ENCODE data around the gene NPEPL1.

NPEPL1 gene

GRCh38 chr20:58659841-58660240 is 32.8 kb upstream of the NPEPL1 start:
- no peaks in the 10 kb centered on the region for H3K9me3 ChIP-seq (ENCODE audit: control insufficient read depth, low read length)
- H3K36me3 ChIP-seq (ENCODE audit: control insufficient read depth, insufficient read depth, low read length, severe bottlenecking), result peaks cover 38% of the 10 kb centered on the region
- H3K27me3 ChIP-seq (replicated peaks; ENCODE audit: control insufficient read depth, insufficient read depth, low read length), result no peaks in the 10 kb centered on the region
- no peak for DNase-seq (ENCODE audit: low read depth)
- no peak overlapping the region for H3K4me3 ChIP-seq (ENCODE audit: low read length)
- no peak overlapping the region for H3K9ac ChIP-seq (ENCODE audit: low read length)
- peaks cover 35% of the 10 kb centered on the region for H3K4me1 ChIP-seq (ENCODE audit: control insufficient read depth, insufficient read depth, low read length)

- DNase-seq (ENCODE audit: low read depth), result no peak
- Histone ChIP-seq H3K4me1 (ENCODE audit: control insufficient read depth, insufficient read depth, low read length) (peaks cover 23% of the 10 kb centered on the region), H3K9ac (ENCODE audit: low read length) (no peak overlapping the region), H3K4me3 (ENCODE audit: low read length) (no peak overlapping the region), H3K9me3 (ENCODE audit: control insufficient read depth, low read length) (no peaks in the 10 kb centered on the region), H3K36me3 (ENCODE audit: control insufficient read depth, insufficient read depth, low read length, severe bottlenecking) (peaks cover 38% of the 10 kb centered on the region), H3K27me3 (replicated peaks; ENCODE audit: control insufficient read depth, insufficient read depth, low read length) (no peaks in the 10 kb centered on the region)
Measured at GRCh38 chr20:58660855-58661597, 31.6 kb upstream of the NPEPL1 start.

- Histone ChIP-seq H3K27me3 (replicated peaks; ENCODE audit: control insufficient read depth, insufficient read depth, low read length) (no peaks in the 10 kb centered on the region), H3K36me3 (ENCODE audit: control insufficient read depth, insufficient read depth, low read length, severe bottlenecking) (peaks cover 41% of the 10 kb centered on the region), H3K4me1 (ENCODE audit: control insufficient read depth, insufficient read depth, low read length) (peaks cover 19% of the 10 kb centered on the region), H3K9me3 (ENCODE audit: control insufficient read depth, low read length) (no peaks in the 10 kb centered on the region), H3K9ac (ENCODE audit: low read length) (peak overlapping the region; percentile 50), H3K4me3 (ENCODE audit: low read length) (no peak overlapping the region)
- DNase-seq (ENCODE audit: low read depth), result no peak
Measured at GRCh38 chr20:58661598-58662473, 30.8 kb upstream of the NPEPL1 start.

- H3K4me3 ChIP-seq (ENCODE audit: low read length), result no peak overlapping the region
- peaks cover 62% of the 10 kb centered on the region for H3K36me3 ChIP-seq (ENCODE audit: control insufficient read depth, insufficient read depth, low read length, severe bottlenecking)
- peaks cover 2% of the 10 kb centered on the region for H3K4me1 ChIP-seq (ENCODE audit: control insufficient read depth, insufficient read depth, low read length)
Measured at GRCh38 chr20:58664331-58664730, 28.3 kb upstream of the NPEPL1 start.

GRCh38 chr20:58664883-58665282 is 27.7 kb upstream of the NPEPL1 start:
- Histone ChIP-seq H3K4me1 (ENCODE audit: control insufficient read depth, insufficient read depth, low read length) (peaks cover 7% of the 10 kb centered on the region), H3K36me3 (ENCODE audit: control insufficient read depth, insufficient read depth, low read length, severe bottlenecking) (peaks cover 66% of the 10 kb centered on the region), H3K4me3 (ENCODE audit: low read length) (no peak overlapping the region), H3K9me3 (ENCODE audit: control insufficient read depth, low read length) (no peaks in the 10 kb centered on the region), H3K9ac (ENCODE audit: low read length) (no peak overlapping the region), H3K27me3 (replicated peaks; ENCODE audit: control insufficient read depth, insufficient read depth, low read length) (no peaks in the 10 kb centered on the region)
- DNase-seq (ENCODE audit: low read depth), result no peak

More at GRCh38 chr20:58664331-58664730, 28.3 kb upstream of the NPEPL1 start:
- H3K27me3 ChIP-seq (replicated peaks; ENCODE audit: control insufficient read depth, insufficient read depth, low read length), result no peaks in the 10 kb centered on the region
- no peaks in the 10 kb centered on the region for H3K9me3 ChIP-seq (ENCODE audit: control insufficient read depth, low read length)
- no peak for DNase-seq (ENCODE audit: low read depth)
- H3K9ac ChIP-seq (ENCODE audit: low read length), result no peak overlapping the region

GRCh38 chr20:58665606-58666005 is 27.0 kb upstream of the NPEPL1 start:
- Histone ChIP-seq H3K27me3 (replicated peaks; ENCODE audit: control insufficient read depth, insufficient read depth, low read length) (no peaks in the 10 kb centered on the region), H3K9ac (ENCODE audit: low read length) (no peak overlapping the region), H3K9me3 (ENCODE audit: control insufficient read depth, low read length) (no peaks in the 10 kb centered on the region), H3K4me1 (ENCODE audit: control insufficient read depth, insufficient read depth, low read length) (peaks cover 15% of the 10 kb centered on the region), H3K4me3 (ENCODE audit: low read length) (no peak overlapping the region), H3K36me3 (ENCODE audit: control insufficient read depth, insufficient read depth, low read length, severe bottlenecking) (peaks cover 65% of the 10 kb centered on the region)
- no peak for DNase-seq (ENCODE audit: low read depth)

- H3K27me3 ChIP-seq (replicated peaks; ENCODE audit: control insufficient read depth, insufficient read depth, low read length), result no peaks in the 10 kb centered on the region
- peaks cover 66% of the 10 kb centered on the region for H3K36me3 ChIP-seq (ENCODE audit: control insufficient read depth, insufficient read depth, low read length, severe bottlenecking)
- DNase-seq (ENCODE audit: low read depth), result no peak
- H3K4me1 ChIP-seq (ENCODE audit: control insufficient read depth, insufficient read depth, low read length), result peaks cover 15% of the 10 kb centered on the region
- no peaks in the 10 kb centered on the region for H3K9me3 ChIP-seq (ENCODE audit: control insufficient read depth, low read length)
- no peak overlapping the region for H3K9ac ChIP-seq (ENCODE audit: low read length)
- H3K4me3 ChIP-seq (ENCODE audit: low read length), result no peak overlapping the region
Measured at GRCh38 chr20:58666702-58667101, 25.9 kb upstream of the NPEPL1 start.

- Histone ChIP-seq H3K9ac (ENCODE audit: low read length) (no peak overlapping the region), H3K9me3 (ENCODE audit: control insufficient read depth, low read length) (no peaks in the 10 kb centered on the region), H3K4me1 (ENCODE audit: control insufficient read depth, insufficient read depth, low read length) (peaks cover 15% of the 10 kb centered on the region), H3K36me3 (ENCODE audit: control insufficient read depth, insufficient read depth, low read length, severe bottlenecking) (peaks cover 63% of the 10 kb centered on the region), H3K4me3 (ENCODE audit: low read length) (no peak overlapping the region), H3K27me3 (replicated peaks; ENCODE audit: control insufficient read depth, insufficient read depth, low read length) (no peaks in the 10 kb centered on the region)
- no peak for DNase-seq (ENCODE audit: low read depth)
Measured at GRCh38 chr20:58667975-58668374, 24.6 kb upstream of the NPEPL1 start.

- Histone ChIP-seq H3K36me3 (ENCODE audit: control insufficient read depth, insufficient read depth, low read length, severe bottlenecking) (peaks cover 65% of the 10 kb centered on the region), H3K4me1 (ENCODE audit: control insufficient read depth, insufficient read depth, low read length) (peaks cover 15% of the 10 kb centered on the region), H3K9me3 (ENCODE audit: control insufficient read depth, low read length) (no peaks in the 10 kb centered on the region), H3K27me3 (replicated peaks; ENCODE audit: control insufficient read depth, insufficient read depth, low read length) (no peaks in the 10 kb centered on the region), H3K9ac (ENCODE audit: low read length) (no peak overlapping the region), H3K4me3 (ENCODE audit: low read length) (no peak overlapping the region)
- DNase-seq (ENCODE audit: low read depth), result no peak
Measured at GRCh38 chr20:58668901-58669286, 23.7 kb upstream of the NPEPL1 start.

GRCh38 chr20:58669287-58670006 is 23.2 kb upstream of the NPEPL1 start:
- Histone ChIP-seq H3K9me3 (ENCODE audit: control insufficient read depth, low read length) (no peaks in the 10 kb centered on the region), H3K36me3 (ENCODE audit: control insufficient read depth, insufficient read depth, low read length, severe bottlenecking) (peaks cover 65% of the 10 kb centered on the region), H3K27me3 (replicated peaks; ENCODE audit: control insufficient read depth, insufficient read depth, low read length) (no peaks in the 10 kb centered on the region), H3K4me3 (ENCODE audit: low read length) (no peak overlapping the region), H3K9ac (ENCODE audit: low read length) (no peak overlapping the region), H3K4me1 (ENCODE audit: control insufficient read depth, insufficient read depth, low read length) (peaks cover 15% of the 10 kb centered on the region)
- DNase-seq (ENCODE audit: low read depth), result no peak

- Histone ChIP-seq H3K9ac (ENCODE audit: low read length) (no peak overlapping the region), H3K4me3 (ENCODE audit: low read length) (no peak overlapping the region), H3K9me3 (ENCODE audit: control insufficient read depth, low read length) (no peaks in the 10 kb centered on the region), H3K36me3 (ENCODE audit: control insufficient read depth, insufficient read depth, low read length, severe bottlenecking) (peaks cover 70% of the 10 kb centered on the region), H3K4me1 (ENCODE audit: control insufficient read depth, insufficient read depth, low read length) (peaks cover 15% of the 10 kb centered on the region), H3K27me3 (replicated peaks; ENCODE audit: control insufficient read depth, insufficient read depth, low read length) (no peaks in the 10 kb centered on the region)
- peak; percentile 76 for DNase-seq (ENCODE audit: low read depth)
Measured at GRCh38 chr20:58670102-58670501, 22.5 kb upstream of the NPEPL1 start.

Data from adipocyte (in vitro differentiated cells).